Fibroblast of villous mesenchyme (primary cell): ENCODE data around the gene FTO. TPM values are rescaled to one million over a fixed set of nuclear protein-coding genes. Genes with fewer than 3 reads are reported as not detected.

Experiments used
- DNase-seq: peaks from one replicate; pipeline ENCODE4 v3.0.0-alpha.2; 2010; ENCODE audit warnings: low read depth
- H3K4me3 ChIP-seq: 2 replicates; pipeline ENCODE4 v1.5.1; 2011; ENCODE audit warnings: low read depth, mild to moderate bottlenecking, low read length
- total RNA-seq: library from RNA; depleted of rRNA; stranded (reverse); fragments of >200 nt; gene quantifications from 2 replicates; pipeline ENCODE4 v1.2.3, GENCODE V29; 2012
- TF ChIP-seq, protein P1 (sequence below): IDR thresholded peaks from 2 replicates; pipeline ENCODE4 v1.5.1; 2012; ENCODE audit warnings: low read depth, mild to moderate bottlenecking, low read length; ENCODE audit not compliant: insufficient read depth

FTO gene
- total RNA-seq, 1 donor: 157 TPM

GRCh38 chr16:53958341-53958880 lies 254.5 kb downstream of the FTO start:
- TF ChIP-seq, protein P1, sequence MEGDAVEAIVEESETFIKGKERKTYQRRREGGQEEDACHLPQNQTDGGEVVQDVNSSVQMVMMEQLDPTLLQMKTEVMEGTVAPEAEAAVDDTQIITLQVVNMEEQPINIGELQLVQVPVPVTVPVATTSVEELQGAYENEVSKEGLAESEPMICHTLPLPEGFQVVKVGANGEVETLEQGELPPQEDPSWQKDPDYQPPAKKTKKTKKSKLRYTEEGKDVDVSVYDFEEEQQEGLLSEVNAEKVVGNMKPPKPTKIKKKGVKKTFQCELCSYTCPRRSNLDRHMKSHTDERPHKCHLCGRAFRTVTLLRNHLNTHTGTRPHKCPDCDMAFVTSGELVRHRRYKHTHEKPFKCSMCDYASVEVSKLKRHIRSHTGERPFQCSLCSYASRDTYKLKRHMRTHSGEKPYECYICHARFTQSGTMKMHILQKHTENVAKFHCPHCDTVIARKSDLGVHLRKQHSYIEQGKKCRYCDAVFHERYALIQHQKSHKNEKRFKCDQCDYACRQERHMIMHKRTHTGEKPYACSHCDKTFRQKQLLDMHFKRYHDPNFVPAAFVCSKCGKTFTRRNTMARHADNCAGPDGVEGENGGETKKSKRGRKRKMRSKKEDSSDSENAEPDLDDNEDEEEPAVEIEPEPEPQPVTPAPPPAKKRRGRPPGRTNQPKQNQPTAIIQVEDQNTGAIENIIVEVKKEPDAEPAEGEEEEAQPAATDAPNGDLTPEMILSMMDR: no peak
- DNase-seq: peak; percentile 41

DNA sequence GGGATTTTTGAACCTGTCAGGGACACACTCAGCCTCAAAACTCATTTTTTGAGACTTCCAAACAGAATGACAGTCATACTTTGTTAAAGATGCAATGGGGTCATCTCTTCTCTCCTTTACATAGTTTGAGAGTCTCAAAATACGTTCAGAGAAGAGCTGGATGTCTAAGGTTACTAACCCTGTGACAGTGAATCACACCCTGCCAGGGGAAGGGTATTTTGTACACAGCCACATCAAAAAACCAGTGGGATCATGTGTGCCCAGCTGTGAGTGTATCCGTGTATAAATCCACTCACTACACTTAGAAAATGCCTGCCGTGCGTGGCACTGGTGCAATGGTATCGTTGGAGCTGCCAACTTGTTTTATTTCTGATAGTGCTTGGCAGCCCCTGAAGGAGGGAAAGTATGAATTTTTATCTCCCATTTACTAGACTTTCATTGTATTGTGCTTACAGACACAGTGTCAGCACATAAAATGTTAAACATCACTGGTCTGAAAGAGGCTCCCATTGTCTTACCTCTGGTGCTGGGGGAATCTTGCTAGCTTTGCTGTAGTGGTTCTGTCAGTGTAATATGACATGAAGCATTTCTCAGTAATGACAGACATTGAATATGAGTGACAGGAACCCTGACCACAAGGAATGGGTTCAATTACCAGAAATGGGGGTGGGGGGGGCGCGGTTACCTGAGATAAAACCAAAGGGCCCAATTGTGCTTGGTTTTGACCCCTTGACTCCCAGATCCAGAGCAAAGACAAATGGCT lies 256.3 kb downstream of the FTO start:
- TF ChIP-seq, protein P1: no peak
- no peak for DNase-seq
- no peak overlapping the region for H3K4me3 ChIP-seq

More at GRCh38 chr16:53958341-53958880, 254.5 kb downstream of the FTO start:
- no peak overlapping the region for H3K4me3 ChIP-seq

DNA sequence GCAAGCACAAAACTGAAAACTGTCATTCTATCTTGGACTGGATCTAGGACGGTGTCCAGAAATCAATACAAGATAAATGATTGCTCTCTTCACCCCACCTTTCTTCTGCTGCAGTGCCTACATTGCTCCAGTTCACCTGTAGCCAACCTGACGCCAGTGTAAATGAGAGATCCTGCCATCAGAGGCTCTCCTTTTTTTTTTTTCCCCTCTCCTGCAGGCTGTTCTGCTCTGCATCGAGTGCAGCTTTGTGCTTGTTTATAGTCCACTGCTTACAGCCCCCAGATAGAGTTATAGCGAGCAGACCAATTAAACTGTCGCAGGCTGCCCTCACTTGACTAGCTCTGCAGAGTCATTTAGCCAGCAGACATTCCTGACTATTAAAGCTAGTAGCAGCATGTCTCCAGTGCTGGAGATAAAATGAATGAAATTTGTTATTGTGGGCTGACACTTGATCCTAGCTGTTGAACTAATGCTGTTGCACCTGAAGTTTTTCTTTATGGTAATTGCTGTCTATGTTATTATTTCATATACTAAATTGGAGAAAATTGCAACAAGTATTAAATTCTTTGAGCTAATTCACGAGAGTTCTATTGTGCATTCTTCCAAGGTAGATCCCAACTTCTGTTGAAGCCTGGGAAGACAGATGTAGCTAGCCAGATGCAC lies 257.1 kb downstream of the FTO start:
- DNase-seq: no peak
- TF ChIP-seq, protein P1: no peak
- H3K4me3 ChIP-seq: no peak overlapping the region

DNA sequence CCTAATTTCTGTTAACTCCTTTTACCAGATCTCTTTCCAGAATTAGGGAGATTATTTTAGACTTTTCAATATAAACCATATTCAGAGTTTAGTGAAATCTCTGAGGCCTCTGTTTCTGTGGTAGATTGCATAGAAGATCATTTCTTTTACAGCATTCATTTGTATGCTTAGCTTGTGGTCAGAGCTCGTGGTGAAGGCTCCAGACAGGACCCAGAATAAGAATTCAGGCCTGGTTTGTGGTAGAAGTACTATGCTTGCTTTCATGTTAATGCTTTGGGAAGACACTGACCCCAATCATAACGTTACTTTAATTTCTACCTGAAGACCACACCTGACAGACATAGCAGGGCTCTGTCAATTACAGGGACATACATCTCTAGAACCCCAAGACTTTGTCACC lies 258.1 kb downstream of the FTO start:
- DNase-seq: no peak
- no peak overlapping the region for H3K4me3 ChIP-seq
- TF ChIP-seq, protein P1: no peak

- H3K4me3 ChIP-seq: no peak overlapping the region
- DNase-seq: no peak
- TF ChIP-seq, protein P1: no peak
Observed at GRCh38 chr16:53964145-53964790, 260.3 kb downstream of the FTO start.

DNA sequence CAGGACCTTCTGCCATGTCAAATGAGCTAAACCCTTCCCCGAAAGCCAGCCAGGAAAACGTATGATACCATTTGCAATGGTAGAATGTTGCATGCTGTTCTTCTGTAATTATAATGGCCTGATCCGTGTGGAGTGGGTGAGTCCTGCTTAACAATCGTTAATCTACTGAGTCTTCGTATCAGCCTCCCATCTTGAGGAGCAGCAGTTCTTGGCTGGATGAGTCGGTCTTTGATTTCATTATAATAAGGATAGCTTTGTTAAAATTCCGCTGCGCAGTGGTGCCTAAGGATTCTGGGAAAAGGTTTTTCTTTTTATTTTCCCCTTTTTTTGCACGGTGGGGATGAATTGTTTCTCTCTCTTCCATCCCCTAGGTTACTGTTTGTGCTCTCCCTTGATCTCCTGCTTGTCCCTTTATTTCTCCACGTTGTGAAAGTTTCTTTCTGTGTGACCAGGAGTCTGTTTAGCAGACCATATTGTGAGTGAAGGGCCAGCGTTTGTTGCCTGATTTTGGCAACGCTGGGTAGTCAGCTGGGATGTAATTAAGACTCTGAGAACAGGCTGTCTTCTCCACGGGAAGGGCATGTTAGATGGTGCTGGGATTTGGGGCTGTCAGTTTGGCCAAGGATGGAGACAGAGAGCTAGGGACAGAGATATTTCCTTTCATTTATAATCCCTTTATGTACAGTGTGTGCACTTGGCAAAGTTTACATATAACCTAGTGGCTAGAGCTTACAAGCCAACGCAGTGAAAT lies 263.0 kb downstream of the FTO start:
- TF ChIP-seq, protein P1: no peak
- H3K4me3 ChIP-seq: no peak overlapping the region
- DNase-seq: no peak
